GM19193 (cell line): ENCODE measurements around the gene NXT1.

Experiments used
- POLR2A ChIP-seq: IDR thresholded peaks from 4 replicates; pipeline ENCODE4 v1.6.1; 2011; ENCODE audit not compliant: insufficient read depth, insufficient read length; ENCODE audit errors: extremely low read depth

NXT1 gene

GRCh38 chr20:23349338-23350195, 1.0 kb upstream of the NXT1 start:
- TF ChIP-seq POLR2A, result no peak

DNA sequence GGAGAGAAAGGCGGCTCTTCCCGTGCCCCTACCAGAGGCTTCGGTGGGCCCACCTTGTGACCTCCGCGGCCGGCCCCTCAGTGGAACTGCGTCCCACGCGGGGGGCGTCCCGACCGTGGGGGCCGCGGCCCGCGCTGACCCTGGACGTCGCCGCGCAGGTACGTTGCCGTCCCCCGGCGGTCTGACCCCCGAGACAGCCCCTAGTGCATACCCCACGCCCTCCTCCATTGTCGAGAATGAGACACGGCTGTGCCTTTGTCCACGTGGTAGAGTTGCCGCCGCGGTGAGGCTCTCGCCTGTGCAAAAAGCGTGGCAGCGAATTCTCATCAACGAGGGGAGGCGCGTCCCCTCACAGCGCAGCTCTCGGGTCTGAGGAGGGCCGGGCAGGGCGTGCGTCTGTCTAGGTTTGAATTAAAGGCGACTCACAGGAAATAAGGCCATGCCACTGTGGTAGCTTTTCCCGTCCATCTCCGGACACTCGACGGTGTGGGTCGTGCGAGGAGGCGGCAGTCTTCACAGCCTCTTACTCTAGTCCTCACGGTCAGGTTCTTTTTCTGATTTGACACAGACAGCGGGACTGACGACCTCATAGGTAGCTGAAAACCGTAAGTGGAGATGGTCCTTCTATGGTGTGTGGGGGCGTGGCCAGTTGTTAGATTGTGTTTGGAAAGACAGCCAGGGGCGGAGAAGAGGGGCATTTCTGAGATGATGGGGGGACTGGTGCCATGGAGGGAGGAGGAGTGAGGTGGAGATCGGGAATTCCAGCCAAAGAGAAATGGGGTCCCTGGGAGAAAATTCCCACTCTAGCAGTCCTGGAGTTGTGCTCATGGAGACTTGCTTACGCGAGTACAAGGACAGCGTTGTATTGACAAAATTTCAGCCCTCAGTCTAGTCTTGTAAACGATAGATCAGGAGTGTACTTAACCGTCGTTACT, 580 bp downstream of the NXT1 start:
- TF ChIP-seq POLR2A, result no peak

- TF ChIP-seq POLR2A, result no peak
Measured at GRCh38 chr20:23356203-23356602, 5.6 kb downstream of the NXT1 start.

DNA sequence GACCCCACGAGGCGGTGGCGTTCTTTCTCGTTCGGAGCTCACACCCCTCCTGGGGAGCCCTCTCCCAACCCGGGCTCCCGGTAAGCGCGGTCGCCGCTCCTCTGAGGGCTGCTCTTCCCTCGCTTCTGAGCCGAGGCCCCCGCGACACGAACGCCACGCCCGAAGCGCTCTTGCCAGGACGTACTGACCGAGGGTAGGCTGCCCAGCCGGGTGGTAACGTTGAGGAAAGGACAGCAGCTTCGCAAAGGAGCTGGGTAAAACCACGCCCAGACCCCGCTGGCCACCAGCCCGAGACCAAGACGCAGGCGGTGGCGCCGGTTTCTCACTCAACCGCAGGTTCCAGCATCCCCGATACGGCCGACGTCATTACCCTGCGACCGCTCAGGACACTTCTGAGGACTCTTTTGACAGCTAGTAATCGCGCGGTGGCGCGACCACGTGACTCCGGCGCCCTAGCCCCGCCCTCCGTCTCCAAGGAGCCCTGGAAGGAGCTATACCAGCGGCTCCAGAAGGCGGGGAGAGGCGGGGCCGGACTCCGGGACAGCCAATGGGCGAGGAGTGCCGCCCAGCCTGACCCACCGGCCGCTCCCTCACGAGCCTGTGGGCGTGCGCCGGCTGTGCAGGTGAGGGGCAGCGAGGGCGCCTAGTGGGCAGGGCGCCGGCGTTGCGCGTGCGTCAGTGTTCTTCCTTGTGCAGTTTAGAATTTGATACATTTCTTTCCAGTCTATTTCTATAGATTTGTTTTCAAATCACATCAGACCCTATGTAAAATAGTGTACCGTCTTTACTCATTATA, 7.4 kb downstream of the NXT1 start:
- TF ChIP-seq POLR2A, result peak; percentile 78

GRCh38 chr20:23358563-23358906, 7.9 kb downstream of the NXT1 start:
- TF ChIP-seq POLR2A, result no peak

DNA sequence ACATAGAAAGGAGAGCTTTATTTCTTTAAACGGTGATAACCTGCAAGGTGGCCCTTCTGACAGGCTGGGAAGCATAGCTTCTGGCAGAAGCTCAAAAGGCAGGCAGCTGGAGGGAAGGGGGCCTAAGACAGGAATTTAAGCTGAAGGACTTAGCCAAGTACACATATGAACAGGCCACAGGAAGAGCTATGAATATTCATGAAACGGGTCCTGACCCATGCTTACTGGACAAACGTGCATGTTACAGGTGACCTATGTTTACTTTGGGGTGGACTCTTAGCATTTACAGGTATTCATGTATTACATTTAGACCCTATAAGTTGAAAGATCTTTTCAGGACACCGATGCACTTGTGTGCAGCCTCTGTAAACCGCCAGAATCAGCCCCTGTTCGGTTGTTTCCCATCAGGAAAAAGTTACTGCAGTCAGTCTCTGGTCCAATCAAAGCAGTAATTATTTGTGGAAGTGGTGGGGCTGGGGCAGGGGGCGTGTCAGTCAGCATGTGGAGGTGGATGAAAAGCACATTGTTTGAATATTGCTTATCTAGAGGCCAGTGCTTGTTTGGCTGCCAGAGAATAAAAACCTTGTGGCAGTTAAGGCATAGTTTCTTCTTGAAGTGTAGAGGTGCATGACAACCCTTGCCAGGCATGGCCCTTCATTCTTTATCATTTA, 8.5 kb downstream of the NXT1 start:
- no peak for TF ChIP-seq POLR2A

DNA sequence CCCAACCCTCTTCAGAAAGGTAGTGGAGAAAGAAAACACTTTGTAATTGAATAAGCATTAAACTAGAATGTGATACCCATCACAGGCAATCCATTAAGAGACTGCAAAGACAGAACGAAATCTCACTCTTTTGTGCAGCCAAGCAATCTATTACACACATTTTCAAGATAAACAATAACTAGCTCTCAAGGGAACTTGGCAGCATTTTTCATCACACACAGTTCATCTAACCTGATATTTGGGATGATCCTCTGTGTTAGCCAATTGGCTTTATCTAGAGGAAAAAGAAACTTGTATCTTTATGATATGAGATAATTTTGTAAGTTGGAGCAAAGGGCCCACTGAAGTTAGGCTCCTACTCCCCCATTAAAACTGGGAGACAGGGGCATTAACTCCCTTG, 9.9 kb downstream of the NXT1 start:
- no peak for TF ChIP-seq POLR2A

DNA sequence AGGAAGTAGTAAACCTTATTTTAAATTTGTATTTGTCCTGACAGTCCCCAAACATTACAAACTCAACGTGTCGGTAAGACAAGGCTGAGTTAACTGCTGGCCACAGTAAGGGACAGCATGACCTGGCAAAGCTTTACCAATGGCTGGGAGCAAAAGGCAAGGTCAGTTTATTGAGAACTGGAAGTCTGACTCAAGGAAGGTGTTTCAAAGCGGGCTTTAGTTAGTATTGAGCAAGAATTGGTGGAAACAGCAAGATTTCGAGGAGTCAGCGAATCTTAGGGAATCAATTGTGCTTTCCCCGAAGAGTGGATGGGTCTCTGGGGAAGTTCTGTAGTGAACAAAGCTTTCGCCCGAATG, 10.5 kb downstream of the NXT1 start:
- no peak for TF ChIP-seq POLR2A

GRCh38 chr20:23361476-23362391, 11.1 kb downstream of the NXT1 start, which contains the start of gene GZF1:
Gene GZF1 (plus strand): TSS chr20:23362182. CDS start chr20:23364384, 2,202 bp downstream.
- TF ChIP-seq POLR2A, result peak; percentile 88

DNA sequence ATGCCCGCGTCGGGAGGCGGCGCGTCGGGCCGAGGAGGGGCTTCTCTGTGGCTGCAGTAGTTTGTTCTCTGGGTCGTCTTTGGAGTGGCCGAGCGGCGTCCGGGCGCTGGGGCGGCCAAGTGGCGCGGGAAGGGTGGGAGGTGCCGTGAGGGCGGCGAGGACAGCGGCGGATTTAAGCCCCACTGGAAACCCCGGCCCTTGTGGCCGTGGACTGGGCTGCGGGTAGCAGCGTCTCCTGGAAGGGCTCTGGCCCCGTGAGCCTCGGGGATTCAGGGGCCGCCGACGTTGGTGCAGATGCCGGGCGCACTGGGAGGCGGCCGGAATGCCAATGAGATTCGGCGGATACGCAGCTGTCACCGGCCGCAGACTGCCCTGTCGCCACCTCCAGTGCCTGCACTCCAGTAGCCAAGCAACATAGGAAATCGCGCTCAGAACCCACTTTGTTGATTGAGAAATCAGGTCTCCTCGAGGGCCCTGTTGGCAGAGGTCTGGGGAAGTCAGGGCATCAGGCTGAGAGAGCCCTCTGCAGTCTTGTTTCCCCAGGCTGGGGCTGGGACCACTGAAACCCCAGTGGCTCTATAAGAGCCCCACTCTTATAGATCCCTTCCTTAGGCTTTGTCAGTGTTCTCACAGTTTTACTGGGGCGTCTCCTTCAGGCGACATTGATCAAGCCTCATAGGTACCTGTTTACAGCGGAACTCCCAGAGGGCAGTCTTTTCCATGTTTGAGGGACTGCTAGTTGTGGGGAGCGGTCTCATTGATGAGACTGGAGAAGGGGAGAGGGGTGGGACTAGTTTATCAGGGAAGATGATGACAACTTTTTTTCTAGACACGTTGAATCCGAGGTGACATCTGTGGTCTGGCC, 12.0 kb downstream of the NXT1 start:
- TF ChIP-seq POLR2A, result no peak

DNA sequence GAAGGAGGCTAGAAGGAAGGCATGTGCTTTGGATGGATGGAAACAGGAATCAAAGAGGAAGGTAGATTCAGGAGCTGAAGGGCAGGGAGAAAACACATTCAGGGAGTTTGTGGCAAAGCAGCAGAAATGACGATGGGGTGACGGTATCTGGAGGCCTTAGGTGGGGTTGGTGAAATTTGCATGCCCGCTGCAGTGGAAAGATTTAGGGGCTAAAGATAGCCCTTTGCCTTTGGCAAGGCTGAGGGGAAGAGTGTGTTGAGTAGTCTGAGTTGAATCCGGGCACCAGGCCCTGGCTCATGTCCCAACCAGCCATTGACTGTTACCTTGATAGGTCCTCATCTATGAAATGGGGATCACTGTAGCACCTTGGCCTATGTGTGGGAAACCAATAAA, 12.7 kb downstream of the NXT1 start:
- peak; percentile 50 for TF ChIP-seq POLR2A

DNA sequence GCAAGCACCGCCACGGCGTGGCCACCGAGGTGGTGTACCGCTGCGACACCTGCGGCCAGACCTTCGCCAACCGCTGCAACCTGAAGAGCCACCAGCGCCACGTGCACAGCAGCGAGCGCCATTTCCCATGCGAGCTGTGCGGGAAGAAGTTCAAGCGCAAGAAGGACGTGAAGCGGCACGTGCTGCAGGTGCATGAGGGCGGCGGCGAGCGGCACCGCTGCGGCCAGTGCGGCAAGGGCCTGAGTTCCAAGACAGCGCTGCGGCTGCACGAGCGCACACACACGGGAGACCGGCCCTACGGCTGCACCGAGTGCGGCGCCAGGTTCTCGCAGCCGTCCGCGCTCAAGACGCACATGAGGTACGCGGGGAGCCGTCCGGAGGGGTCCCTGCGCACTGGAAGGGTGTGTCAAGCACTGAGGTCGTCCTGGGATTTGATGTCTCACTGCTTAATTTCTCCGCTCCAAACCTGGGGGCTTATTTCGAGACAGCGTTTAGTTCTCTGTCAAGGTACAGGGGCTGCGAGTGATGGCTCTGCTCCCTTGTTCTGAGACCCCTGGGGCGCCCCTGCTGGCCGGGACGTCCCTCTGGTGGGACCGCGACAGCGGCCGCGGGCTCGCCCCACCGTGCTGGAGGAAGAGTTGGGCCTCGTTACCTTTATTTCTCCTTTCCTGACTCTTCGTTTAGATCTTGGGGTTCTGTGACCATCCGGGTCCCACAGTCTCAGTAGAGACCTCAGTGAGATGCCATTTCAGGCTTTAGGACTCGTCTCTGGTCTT, 15.0 kb downstream of the NXT1 start:
- no peak for TF ChIP-seq POLR2A
